Loucy (cell line): ENCODE data around the gene GLG1.

Experiments
- EZH2phosphoT487 ChIP-seq: fragments of 200-600 bp; IDR thresholded peaks from 2 replicates; pipeline ENCODE4 v1.6.1; 2018; ENCODE audit warnings: antibody characterized with exemption, mild to moderate bottlenecking, moderate library complexity, borderline replicate concordance
- TF ChIP-seq, protein P1 (sequence below): fragments of 200-600 bp; sonication (generic); conservative IDR thresholded peaks from 2 replicates; pipeline ENCODE4 v1.5.1; 2014; ENCODE audit warnings: mild to moderate bottlenecking, antibody characterized with exemption, low read length

DNA sequence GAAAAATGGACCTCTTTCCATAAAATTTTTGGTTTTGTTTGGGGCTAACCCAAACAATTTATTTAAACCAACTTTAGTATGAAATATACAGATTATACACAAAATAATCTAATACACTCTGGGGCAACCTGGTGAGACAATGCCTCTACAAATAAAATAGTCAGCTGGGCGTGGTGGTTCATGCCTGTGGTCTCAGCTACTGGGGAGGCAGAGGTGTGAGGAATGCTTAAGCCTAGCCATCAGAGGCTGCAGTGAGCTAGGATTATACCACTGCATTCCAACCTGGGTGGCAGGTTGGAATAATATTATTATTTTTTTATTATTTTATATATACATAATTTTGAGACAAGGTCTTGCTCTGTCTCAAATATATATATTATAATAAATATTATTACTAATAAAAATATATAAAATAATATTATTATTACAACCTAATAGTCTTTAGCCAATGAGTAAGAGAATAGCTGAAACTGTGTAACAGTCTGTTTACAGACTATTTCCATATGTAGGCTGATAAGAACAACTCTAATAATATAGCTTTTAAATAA, 50.5 kb downstream of the GLG1 start:
- TF ChIP-seq, protein P1, sequence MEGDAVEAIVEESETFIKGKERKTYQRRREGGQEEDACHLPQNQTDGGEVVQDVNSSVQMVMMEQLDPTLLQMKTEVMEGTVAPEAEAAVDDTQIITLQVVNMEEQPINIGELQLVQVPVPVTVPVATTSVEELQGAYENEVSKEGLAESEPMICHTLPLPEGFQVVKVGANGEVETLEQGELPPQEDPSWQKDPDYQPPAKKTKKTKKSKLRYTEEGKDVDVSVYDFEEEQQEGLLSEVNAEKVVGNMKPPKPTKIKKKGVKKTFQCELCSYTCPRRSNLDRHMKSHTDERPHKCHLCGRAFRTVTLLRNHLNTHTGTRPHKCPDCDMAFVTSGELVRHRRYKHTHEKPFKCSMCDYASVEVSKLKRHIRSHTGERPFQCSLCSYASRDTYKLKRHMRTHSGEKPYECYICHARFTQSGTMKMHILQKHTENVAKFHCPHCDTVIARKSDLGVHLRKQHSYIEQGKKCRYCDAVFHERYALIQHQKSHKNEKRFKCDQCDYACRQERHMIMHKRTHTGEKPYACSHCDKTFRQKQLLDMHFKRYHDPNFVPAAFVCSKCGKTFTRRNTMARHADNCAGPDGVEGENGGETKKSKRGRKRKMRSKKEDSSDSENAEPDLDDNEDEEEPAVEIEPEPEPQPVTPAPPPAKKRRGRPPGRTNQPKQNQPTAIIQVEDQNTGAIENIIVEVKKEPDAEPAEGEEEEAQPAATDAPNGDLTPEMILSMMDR = no peak
- TF ChIP-seq EZH2phosphoT487 = no peak
